Liver (tissue), 3 donors: ENCODE measurements around the gene CSKMT.

ENCODE experiments used
- EGR1 ChIP-seq, 2 donors: IDR thresholded peaks; 2 replicates each; pipeline ENCODE4 v1.6.1; 2016 to 2018; ENCODE audit warnings: antibody characterized with exemption in 2 of 2, low read depth in 2 of 2
- FOXA1 ChIP-seq: IDR thresholded peaks from 2 replicates; pipeline ENCODE4 v1.6.1; 2016; ENCODE audit warnings: antibody characterized with exemption
- FOXA2 ChIP-seq: IDR thresholded peaks from 2 replicates; pipeline ENCODE4 v1.6.1; 2016; ENCODE audit warnings: antibody characterized with exemption
- GABPA ChIP-seq, 2 donors: IDR thresholded peaks in 1 of 2; conservative IDR thresholded peaks in 1 of 2; 2 replicates each; pipeline ENCODE4 v1.6.1; 2016; ENCODE audit warnings: antibody characterized with exemption in 2 of 2, mild to moderate bottlenecking in 1 of 2, moderate library complexity in 1 of 2
- JUND ChIP-seq, 2 donors: IDR thresholded peaks; 2 replicates each; pipeline ENCODE4 v1.6.1; 2016; ENCODE audit warnings: antibody characterized with exemption in 2 of 2
- RAD21 ChIP-seq, 2 donors: IDR thresholded peaks; 2 replicates each; pipeline ENCODE4 v1.6.1; 2016; ENCODE audit warnings: antibody characterized with exemption in 2 of 2, mild to moderate bottlenecking in 2 of 2
- RXRA ChIP-seq, 2 donors: IDR thresholded peaks; 2 replicates each; pipeline ENCODE4 v1.6.1; 2017 to 2018; ENCODE audit warnings: antibody characterized with exemption in 2 of 2, mild to moderate bottlenecking in 1 of 2
- TAF1 ChIP-seq: conservative IDR thresholded peaks from 2 replicates; pipeline ENCODE4 v1.6.1; 2016; ENCODE audit warnings: antibody characterized with exemption, mild to moderate bottlenecking
- YY1 ChIP-seq: IDR thresholded peaks from 2 replicates; pipeline ENCODE4 v1.6.1; 2016; ENCODE audit warnings: antibody characterized with exemption, mild to moderate bottlenecking
- TF ChIP-seq, protein P1 (sequence below): fragments of 150-350 bp; IDR thresholded peaks from 2 replicates; pipeline ENCODE4 v1.5.1; 2017; ENCODE audit warnings: improper control_type of control experiment, low read depth, low read length; ENCODE audit not compliant: missing input control
- TF ChIP-seq, protein P2 (sequence below): IDR thresholded peaks from 2 replicates; pipeline ENCODE4 v1.6.1; 2016; ENCODE audit warnings: antibody characterized with exemption, mild to moderate bottlenecking
- TF ChIP-seq, protein P3 (sequence below): IDR thresholded peaks from 2 replicates; pipeline ENCODE4 v1.6.1; 2016; ENCODE audit warnings: antibody characterized with exemption
- donor health status: healthy.
- donor health status: healthy.

DNA sequence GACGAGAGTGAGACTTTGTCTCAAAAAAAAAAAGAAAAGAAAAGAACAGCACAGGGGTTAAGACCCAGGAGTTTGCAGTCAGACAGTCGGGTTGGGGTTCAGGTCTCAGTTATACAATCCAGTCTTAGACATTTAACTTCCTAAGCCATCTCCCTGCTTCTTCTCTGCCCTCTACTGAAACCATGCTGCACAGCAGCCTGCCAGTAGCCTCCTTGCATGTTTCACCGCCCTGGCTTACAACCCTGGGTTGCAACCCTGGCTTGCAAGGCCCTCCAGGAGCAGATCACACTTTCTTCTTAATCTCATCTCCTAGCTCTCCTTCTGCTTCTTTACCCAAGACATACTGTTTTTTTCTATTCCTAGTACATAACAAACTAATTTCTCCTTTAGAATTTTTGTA lies 37.4 kb upstream of the CSKMT start:
- TF ChIP-seq, protein P1, sequence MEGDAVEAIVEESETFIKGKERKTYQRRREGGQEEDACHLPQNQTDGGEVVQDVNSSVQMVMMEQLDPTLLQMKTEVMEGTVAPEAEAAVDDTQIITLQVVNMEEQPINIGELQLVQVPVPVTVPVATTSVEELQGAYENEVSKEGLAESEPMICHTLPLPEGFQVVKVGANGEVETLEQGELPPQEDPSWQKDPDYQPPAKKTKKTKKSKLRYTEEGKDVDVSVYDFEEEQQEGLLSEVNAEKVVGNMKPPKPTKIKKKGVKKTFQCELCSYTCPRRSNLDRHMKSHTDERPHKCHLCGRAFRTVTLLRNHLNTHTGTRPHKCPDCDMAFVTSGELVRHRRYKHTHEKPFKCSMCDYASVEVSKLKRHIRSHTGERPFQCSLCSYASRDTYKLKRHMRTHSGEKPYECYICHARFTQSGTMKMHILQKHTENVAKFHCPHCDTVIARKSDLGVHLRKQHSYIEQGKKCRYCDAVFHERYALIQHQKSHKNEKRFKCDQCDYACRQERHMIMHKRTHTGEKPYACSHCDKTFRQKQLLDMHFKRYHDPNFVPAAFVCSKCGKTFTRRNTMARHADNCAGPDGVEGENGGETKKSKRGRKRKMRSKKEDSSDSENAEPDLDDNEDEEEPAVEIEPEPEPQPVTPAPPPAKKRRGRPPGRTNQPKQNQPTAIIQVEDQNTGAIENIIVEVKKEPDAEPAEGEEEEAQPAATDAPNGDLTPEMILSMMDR, result no peak
- TF ChIP-seq FOXA1, result no peak
- TF ChIP-seq FOXA2, result no peak
- TF ChIP-seq EGR1 (IDR thresholded peaks at IDR 0.05; ENCODE audit: low read depth in 2 of 2), result no peak
- no peak for TF ChIP-seq RAD21 (IDR thresholded peaks at IDR 0.05)
- TF ChIP-seq, protein P2, sequence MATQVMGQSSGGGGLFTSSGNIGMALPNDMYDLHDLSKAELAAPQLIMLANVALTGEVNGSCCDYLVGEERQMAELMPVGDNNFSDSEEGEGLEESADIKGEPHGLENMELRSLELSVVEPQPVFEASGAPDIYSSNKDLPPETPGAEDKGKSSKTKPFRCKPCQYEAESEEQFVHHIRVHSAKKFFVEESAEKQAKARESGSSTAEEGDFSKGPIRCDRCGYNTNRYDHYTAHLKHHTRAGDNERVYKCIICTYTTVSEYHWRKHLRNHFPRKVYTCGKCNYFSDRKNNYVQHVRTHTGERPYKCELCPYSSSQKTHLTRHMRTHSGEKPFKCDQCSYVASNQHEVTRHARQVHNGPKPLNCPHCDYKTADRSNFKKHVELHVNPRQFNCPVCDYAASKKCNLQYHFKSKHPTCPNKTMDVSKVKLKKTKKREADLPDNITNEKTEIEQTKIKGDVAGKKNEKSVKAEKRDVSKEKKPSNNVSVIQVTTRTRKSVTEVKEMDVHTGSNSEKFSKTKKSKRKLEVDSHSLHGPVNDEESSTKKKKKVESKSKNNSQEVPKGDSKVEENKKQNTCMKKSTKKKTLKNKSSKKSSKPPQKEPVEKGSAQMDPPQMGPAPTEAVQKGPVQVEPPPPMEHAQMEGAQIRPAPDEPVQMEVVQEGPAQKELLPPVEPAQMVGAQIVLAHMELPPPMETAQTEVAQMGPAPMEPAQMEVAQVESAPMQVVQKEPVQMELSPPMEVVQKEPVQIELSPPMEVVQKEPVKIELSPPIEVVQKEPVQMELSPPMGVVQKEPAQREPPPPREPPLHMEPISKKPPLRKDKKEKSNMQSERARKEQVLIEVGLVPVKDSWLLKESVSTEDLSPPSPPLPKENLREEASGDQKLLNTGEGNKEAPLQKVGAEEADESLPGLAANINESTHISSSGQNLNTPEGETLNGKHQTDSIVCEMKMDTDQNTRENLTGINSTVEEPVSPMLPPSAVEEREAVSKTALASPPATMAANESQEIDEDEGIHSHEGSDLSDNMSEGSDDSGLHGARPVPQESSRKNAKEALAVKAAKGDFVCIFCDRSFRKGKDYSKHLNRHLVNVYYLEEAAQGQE, result no peak
- TF ChIP-seq RXRA (IDR thresholded peaks at IDR 0.05), result no peak
- no peak for TF ChIP-seq GABPA (IDR thresholded peaks at IDR 0.05 in 1 of 2, conservative IDR thresholded peaks at IDR 0.05 in 1 of 2)
- no peak for TF ChIP-seq JUND (IDR thresholded peaks at IDR 0.05)
- no peak for TF ChIP-seq TAF1
- no peak for TF ChIP-seq YY1
- TF ChIP-seq, protein P3, sequence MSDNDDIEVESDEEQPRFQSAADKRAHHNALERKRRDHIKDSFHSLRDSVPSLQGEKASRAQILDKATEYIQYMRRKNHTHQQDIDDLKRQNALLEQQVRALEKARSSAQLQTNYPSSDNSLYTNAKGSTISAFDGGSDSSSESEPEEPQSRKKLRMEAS, result no peak
